HEK293 (cell line): ENCODE results near the gene RASL10B.

Source experiments
- OVOL3 ChIP-seq: fragments of 450-650 bp; formaldehyde crosslinking; IDR thresholded peaks from 2 replicates; pipeline ENCODE4 v1.5.1; 2016; ENCODE audit warnings: missing biosample characterization, missing genetic modification characterization
- ZBTB20 ChIP-seq: fragments of 450-650 bp; formaldehyde crosslinking; IDR thresholded peaks from 2 replicates; pipeline ENCODE4 v1.5.1; 2016; ENCODE audit warnings: missing biosample characterization, missing genetic modification characterization
- ZNF16 ChIP-seq: fragments of 450-650 bp; formaldehyde crosslinking; IDR thresholded peaks from 2 replicates; pipeline ENCODE4 v1.5.1; 2016; ENCODE audit warnings: low read depth, missing biosample characterization, missing genetic modification characterization
- ZNF629 ChIP-seq: fragments of 450-650 bp; formaldehyde crosslinking; IDR thresholded peaks from 2 replicates; pipeline ENCODE4 v1.5.1; 2017; ENCODE audit warnings: missing biosample characterization, missing genetic modification characterization
- TF ChIP-seq, protein P1 (sequence below): fragments of 450-650 bp; formaldehyde crosslinking; IDR thresholded peaks from 2 replicates; pipeline ENCODE4; 2016; ENCODE audit warnings: missing biosample characterization, missing genetic modification characterization
- TF ChIP-seq, protein P2 (sequence below): fragments of 450-650 bp; formaldehyde crosslinking; IDR thresholded peaks from 2 replicates; pipeline ENCODE4 v1.5.1; 2016; ENCODE audit warnings: missing biosample characterization, missing genetic modification characterization, low read depth
- TF ChIP-seq, protein P3 (sequence below): fragments of 450-650 bp; formaldehyde crosslinking; IDR thresholded peaks from 2 replicates; pipeline ENCODE4 v1.5.1; 2016; ENCODE audit warnings: missing biosample characterization, missing genetic modification characterization
- TF ChIP-seq, protein P4 (sequence below): fragments of 450-650 bp; formaldehyde crosslinking; IDR thresholded peaks from 2 replicates; pipeline ENCODE4 v1.5.1; 2016; ENCODE audit warnings: missing biosample characterization, missing genetic modification characterization
- TF ChIP-seq, protein P5 (sequence below): fragments of 450-650 bp; formaldehyde crosslinking; IDR thresholded peaks from 2 replicates; pipeline ENCODE4 v1.5.1; 2016; ENCODE audit warnings: missing biosample characterization, missing genetic modification characterization
- TF ChIP-seq, protein P6 (sequence below): fragments of 450-650 bp; formaldehyde crosslinking; IDR thresholded peaks from 2 replicates; pipeline ENCODE4 v1.5.1; 2016; ENCODE audit warnings: missing biosample characterization, missing genetic modification characterization
- TF ChIP-seq, protein P7 (sequence below): fragments of 450-650 bp; formaldehyde crosslinking; IDR thresholded peaks from 2 replicates; pipeline ENCODE4 v1.5.1; 2016; ENCODE audit warnings: missing biosample characterization, missing genetic modification characterization, borderline replicate concordance
- TF ChIP-seq, protein P8 (sequence below): fragments of 450-650 bp; formaldehyde crosslinking; IDR thresholded peaks from 2 replicates; pipeline ENCODE4 v1.5.1; 2016; ENCODE audit warnings: missing biosample characterization, missing genetic modification characterization, borderline replicate concordance
- TF ChIP-seq, protein P9 (sequence below): fragments of 450-650 bp; formaldehyde crosslinking; IDR thresholded peaks from 2 replicates; pipeline ENCODE4 v1.5.1; 2016; ENCODE audit warnings: missing biosample characterization, missing genetic modification characterization

RASL10B gene

DNA sequence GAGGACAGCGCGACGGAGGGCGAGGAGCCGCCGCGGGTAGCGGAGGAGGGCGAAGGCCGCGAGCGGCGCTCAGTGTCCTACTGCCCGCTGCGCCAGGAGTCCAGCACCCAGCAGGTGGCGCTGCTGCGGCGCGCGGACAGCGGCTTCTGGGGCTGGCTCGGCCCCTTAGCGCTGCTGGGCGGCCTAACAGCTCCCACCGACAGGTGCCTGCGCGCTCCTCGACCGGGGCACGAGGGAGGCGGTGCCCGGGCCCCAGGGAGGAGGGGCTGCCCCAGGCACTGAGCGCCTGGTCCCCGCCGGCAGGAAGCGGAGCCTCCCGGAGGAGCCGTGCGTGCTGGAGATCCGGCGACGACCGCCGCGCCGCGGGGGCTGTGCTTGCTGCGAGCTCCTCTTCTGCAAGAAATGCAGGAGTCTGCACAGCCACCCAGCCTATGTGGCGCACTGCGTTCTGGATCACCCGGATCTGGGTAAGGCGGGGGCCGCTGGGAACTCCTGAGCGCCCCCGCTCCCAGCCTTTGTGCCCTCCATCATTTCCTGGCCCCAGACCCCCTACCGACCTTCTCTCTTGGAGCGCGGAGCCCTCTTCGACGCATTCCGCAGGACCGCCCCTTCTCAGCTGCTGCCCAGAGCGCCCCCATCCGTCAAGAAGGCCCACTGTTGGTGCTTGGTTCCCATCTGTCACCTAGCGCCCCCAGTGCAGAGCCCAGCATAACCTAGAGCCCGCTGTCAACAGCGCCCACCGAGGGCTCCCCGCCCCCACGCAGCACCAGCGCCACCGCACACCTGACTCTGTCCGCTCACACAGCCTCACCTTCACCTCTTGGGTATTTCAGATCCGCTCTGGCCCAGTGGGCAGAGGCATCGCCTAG is 32.9 kb downstream of the RASL10B start (continued):
- TF ChIP-seq ZBTB20 (tag by site-specific recombination) (peak; percentile 90), OVOL3 (tag by site-specific recombination) (no peak), ZNF629 (peak; percentile 43; the same call in 1 of the 2 replicates), ZNF16 (no peak)
- TF ChIP-seq, protein P1, sequence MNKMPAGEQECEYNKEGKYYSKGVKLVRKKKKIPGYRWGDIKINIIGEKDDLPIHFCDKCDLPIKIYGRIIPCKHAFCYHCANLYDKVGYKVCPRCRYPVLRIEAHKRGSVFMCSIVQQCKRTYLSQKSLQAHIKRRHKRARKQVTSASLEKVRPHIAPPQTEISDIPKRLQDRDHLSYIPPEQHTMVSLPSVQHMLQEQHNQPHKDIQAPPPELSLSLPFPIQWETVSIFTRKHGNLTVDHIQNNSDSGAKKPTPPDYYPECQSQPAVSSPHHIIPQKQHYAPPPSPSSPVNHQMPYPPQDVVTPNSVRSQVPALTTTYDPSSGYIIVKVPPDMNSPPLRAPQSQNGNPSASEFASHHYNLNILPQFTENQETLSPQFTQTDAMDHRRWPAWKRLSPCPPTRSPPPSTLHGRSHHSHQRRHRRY (tag by site-specific recombination), result no peak
- TF ChIP-seq, protein P2, sequence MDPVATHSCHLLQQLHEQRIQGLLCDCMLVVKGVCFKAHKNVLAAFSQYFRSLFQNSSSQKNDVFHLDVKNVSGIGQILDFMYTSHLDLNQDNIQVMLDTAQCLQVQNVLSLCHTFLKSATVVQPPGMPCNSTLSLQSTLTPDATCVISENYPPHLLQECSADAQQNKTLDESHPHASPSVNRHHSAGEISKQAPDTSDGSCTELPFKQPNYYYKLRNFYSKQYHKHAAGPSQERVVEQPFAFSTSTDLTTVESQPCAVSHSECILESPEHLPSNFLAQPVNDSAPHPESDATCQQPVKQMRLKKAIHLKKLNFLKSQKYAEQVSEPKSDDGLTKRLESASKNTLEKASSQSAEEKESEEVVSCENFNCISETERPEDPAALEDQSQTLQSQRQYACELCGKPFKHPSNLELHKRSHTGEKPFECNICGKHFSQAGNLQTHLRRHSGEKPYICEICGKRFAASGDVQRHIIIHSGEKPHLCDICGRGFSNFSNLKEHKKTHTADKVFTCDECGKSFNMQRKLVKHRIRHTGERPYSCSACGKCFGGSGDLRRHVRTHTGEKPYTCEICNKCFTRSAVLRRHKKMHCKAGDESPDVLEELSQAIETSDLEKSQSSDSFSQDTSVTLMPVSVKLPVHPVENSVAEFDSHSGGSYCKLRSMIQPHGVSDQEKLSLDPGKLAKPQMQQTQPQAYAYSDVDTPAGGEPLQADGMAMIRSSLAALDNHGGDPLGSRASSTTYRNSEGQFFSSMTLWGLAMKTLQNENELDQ (tag by site-specific recombination), result no peak
- TF ChIP-seq, protein P3, sequence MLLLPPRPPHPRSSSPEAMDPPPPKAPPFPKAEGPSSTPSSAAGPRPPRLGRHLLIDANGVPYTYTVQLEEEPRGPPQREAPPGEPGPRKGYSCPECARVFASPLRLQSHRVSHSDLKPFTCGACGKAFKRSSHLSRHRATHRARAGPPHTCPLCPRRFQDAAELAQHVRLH (tag by site-specific recombination), result peak; percentile 23; the same call in 1 of the 2 replicates
- TF ChIP-seq, protein P4, sequence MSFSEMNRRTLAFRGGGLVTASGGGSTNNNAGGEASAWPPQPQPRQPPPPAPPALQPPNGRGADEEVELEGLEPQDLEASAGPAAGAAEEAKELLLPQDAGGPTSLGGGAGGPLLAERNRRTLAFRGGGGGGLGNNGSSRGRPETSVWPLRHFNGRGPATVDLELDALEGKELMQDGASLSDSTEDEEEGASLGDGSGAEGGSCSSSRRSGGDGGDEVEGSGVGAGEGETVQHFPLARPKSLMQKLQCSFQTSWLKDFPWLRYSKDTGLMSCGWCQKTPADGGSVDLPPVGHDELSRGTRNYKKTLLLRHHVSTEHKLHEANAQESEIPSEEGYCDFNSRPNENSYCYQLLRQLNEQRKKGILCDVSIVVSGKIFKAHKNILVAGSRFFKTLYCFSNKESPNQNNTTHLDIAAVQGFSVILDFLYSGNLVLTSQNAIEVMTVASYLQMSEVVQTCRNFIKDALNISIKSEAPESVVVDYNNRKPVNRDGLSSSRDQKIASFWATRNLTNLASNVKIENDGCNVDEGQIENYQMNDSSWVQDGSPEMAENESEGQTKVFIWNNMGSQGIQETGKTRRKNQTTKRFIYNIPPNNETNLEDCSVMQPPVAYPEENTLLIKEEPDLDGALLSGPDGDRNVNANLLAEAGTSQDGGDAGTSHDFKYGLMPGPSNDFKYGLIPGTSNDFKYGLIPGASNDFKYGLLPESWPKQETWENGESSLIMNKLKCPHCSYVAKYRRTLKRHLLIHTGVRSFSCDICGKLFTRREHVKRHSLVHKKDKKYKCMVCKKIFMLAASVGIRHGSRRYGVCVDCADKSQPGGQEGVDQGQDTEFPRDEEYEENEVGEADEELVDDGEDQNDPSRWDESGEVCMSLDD (tag by site-specific recombination), result peak; percentile 76; the same call in 1 of the 2 replicates
- TF ChIP-seq, protein P5, sequence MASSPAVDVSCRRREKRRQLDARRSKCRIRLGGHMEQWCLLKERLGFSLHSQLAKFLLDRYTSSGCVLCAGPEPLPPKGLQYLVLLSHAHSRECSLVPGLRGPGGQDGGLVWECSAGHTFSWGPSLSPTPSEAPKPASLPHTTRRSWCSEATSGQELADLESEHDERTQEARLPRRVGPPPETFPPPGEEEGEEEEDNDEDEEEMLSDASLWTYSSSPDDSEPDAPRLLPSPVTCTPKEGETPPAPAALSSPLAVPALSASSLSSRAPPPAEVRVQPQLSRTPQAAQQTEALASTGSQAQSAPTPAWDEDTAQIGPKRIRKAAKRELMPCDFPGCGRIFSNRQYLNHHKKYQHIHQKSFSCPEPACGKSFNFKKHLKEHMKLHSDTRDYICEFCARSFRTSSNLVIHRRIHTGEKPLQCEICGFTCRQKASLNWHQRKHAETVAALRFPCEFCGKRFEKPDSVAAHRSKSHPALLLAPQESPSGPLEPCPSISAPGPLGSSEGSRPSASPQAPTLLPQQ, result peak; percentile 72; the same call in 1 of the 2 replicates
- TF ChIP-seq, protein P6, sequence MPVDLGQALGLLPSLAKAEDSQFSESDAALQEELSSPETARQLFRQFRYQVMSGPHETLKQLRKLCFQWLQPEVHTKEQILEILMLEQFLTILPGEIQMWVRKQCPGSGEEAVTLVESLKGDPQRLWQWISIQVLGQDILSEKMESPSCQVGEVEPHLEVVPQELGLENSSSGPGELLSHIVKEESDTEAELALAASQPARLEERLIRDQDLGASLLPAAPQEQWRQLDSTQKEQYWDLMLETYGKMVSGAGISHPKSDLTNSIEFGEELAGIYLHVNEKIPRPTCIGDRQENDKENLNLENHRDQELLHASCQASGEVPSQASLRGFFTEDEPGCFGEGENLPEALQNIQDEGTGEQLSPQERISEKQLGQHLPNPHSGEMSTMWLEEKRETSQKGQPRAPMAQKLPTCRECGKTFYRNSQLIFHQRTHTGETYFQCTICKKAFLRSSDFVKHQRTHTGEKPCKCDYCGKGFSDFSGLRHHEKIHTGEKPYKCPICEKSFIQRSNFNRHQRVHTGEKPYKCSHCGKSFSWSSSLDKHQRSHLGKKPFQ (tag by site-specific recombination), result no peak
- TF ChIP-seq, protein P7, sequence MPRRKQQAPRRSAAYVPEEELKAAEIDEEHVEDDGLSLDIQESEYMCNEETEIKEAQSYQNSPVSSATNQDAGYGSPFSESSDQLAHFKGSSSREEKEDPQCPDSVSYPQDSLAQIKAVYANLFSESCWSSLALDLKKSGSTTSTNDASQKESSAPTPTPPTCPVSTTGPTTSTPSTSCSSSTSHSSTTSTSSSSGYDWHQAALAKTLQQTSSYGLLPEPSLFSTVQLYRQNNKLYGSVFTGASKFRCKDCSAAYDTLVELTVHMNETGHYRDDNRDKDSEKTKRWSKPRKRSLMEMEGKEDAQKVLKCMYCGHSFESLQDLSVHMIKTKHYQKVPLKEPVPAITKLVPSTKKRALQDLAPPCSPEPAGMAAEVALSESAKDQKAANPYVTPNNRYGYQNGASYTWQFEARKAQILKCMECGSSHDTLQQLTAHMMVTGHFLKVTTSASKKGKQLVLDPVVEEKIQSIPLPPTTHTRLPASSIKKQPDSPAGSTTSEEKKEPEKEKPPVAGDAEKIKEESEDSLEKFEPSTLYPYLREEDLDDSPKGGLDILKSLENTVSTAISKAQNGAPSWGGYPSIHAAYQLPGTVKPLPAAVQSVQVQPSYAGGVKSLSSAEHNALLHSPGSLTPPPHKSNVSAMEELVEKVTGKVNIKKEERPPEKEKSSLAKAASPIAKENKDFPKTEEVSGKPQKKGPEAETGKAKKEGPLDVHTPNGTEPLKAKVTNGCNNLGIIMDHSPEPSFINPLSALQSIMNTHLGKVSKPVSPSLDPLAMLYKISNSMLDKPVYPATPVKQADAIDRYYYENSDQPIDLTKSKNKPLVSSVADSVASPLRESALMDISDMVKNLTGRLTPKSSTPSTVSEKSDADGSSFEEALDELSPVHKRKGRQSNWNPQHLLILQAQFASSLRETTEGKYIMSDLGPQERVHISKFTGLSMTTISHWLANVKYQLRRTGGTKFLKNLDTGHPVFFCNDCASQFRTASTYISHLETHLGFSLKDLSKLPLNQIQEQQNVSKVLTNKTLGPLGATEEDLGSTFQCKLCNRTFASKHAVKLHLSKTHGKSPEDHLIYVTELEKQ (tag by site-specific recombination), result no peak
- TF ChIP-seq, protein P8, sequence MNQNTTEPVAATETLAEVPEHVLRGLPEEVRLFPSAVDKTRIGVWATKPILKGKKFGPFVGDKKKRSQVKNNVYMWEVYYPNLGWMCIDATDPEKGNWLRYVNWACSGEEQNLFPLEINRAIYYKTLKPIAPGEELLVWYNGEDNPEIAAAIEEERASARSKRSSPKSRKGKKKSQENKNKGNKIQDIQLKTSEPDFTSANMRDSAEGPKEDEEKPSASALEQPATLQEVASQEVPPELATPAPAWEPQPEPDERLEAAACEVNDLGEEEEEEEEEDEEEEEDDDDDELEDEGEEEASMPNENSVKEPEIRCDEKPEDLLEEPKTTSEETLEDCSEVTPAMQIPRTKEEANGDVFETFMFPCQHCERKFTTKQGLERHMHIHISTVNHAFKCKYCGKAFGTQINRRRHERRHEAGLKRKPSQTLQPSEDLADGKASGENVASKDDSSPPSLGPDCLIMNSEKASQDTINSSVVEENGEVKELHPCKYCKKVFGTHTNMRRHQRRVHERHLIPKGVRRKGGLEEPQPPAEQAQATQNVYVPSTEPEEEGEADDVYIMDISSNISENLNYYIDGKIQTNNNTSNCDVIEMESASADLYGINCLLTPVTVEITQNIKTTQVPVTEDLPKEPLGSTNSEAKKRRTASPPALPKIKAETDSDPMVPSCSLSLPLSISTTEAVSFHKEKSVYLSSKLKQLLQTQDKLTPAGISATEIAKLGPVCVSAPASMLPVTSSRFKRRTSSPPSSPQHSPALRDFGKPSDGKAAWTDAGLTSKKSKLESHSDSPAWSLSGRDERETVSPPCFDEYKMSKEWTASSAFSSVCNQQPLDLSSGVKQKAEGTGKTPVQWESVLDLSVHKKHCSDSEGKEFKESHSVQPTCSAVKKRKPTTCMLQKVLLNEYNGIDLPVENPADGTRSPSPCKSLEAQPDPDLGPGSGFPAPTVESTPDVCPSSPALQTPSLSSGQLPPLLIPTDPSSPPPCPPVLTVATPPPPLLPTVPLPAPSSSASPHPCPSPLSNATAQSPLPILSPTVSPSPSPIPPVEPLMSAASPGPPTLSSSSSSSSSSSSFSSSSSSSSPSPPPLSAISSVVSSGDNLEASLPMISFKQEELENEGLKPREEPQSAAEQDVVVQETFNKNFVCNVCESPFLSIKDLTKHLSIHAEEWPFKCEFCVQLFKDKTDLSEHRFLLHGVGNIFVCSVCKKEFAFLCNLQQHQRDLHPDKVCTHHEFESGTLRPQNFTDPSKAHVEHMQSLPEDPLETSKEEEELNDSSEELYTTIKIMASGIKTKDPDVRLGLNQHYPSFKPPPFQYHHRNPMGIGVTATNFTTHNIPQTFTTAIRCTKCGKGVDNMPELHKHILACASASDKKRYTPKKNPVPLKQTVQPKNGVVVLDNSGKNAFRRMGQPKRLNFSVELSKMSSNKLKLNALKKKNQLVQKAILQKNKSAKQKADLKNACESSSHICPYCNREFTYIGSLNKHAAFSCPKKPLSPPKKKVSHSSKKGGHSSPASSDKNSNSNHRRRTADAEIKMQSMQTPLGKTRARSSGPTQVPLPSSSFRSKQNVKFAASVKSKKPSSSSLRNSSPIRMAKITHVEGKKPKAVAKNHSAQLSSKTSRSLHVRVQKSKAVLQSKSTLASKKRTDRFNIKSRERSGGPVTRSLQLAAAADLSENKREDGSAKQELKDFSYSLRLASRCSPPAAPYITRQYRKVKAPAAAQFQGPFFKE, result no peak
- TF ChIP-seq, protein P9, sequence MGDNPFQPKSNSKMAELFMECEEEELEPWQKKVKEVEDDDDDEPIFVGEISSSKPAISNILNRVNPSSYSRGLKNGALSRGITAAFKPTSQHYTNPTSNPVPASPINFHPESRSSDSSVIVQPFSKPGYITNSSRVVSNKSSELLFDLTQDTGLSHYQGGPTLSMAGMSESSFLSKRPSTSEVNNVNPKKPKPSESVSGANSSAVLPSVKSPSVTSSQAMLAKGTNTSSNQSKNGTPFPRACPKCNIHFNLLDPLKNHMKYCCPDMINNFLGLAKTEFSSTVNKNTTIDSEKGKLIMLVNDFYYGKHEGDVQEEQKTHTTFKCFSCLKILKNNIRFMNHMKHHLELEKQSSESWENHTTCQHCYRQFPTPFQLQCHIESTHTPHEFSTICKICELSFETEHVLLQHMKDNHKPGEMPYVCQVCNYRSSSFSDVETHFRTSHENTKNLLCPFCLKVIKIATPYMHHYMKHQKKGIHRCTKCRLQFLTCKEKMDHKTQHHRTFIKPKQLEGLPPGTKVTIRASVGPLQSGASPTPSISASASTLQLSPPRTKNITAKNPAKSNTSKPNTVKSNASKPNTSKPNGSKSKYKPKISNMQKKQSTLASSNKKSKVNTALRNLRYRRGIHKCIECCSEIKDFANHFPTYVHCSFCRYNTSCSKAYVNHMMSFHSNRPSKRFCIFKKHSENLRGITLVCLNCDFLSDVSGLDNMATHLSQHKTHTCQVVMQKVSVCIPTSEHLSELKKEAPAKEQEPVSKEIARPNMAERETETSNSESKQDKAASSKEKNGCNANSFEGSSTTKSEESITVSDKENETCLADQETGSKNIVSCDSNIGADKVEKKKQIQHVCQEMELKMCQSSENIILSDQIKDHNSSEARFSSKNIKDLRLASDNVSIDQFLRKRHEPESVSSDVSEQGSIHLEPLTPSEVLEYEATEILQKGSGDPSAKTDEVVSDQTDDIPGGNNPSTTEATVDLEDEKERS (tag by site-specific recombination), result no peak
